ENCODE results near the gene AGAP3.

- no peak for TF ChIP-seq CTCF (IDR thresholded peaks at IDR 0.05 in 2 of 3, conservative IDR thresholded peaks at IDR 0.05 in 1 of 3; ENCODE audit: borderline replicate concordance in 1 of 3, insufficient read depth in 1 of 3, low read depth in 2 of 3, low read length in 2 of 3)
- no peak for TF ChIP-seq POLR2A (IDR thresholded peaks at IDR 0.05; ENCODE audit: borderline replicate concordance, extremely low read depth, insufficient read depth, insufficient read length)
- TF ChIP-seq ZNF274 (IDR thresholded peaks at IDR 0.05; ENCODE audit: low read depth, low read length): no peak
- TF ChIP-seq ATF3 (IDR thresholded peaks at IDR 0.05): no peak
- TF ChIP-seq EZH2phosphoT487 (IDR thresholded peaks at IDR 0.05; ENCODE audit: borderline replicate concordance): no peak
- no peak for TF ChIP-seq RAD21 (IDR thresholded peaks at IDR 0.05; ENCODE audit: low read depth)
- TF ChIP-seq EZH2 (IDR thresholded peaks at IDR 0.05): no peak
- no peak for TF ChIP-seq CEBPB (IDR thresholded peaks at IDR 0.05; ENCODE audit: low read depth)
- TF ChIP-seq SRF (IDR thresholded peaks at IDR 0.05; ENCODE audit: low read depth): no peak
- TF ChIP-seq TCF7L2 (IDR thresholded peaks at IDR 0.05; ENCODE audit: borderline replicate concordance, extremely low read depth, insufficient read depth, insufficient read length): no peak
- no peak for TF ChIP-seq MAX (IDR thresholded peaks at IDR 0.05)
- no peak for TF ChIP-seq EGR1 (IDR thresholded peaks at IDR 0.05; ENCODE audit: low read depth)
- TF ChIP-seq POLR2AphosphoS5 (IDR thresholded peaks at IDR 0.05; ENCODE audit: low read depth, low read length): no peak
These were observed 40.3 kb upstream of the AGAP3 start for GRCh38 chr7:151045967-151046366.
